Gastrocnemius medialis (tissue), 4 donors: ENCODE results near the gene LRP1. TPM values are rescaled to one million over a fixed set of nuclear protein-coding genes. Genes with fewer than 3 reads are reported as not detected.

ENCODE experiments used
- ATAC-seq, 2 donors: fragments of 150-250 bp; one replicate each; pipeline ENCODE4 v1.9.1; 2016
- DNase-seq, 2 donors: peaks; one replicate each; pipeline ENCODE4 v3.0.0-alpha.2; 2019
- H3K27ac ChIP-seq, 4 donors: fragments of 200-600 bp; sonication (generic); 1 replicate in 1 of 4; 2 replicates in 3 of 4; pipeline ENCODE4 v1.5.1; 2016 to 2018; ENCODE audit warnings: mild to moderate bottlenecking in 2 of 4, moderate library complexity in 1 of 4
- H3K27me3 ChIP-seq, 3 donors: fragments of 200-600 bp; sonication (generic) in 2 of 3; 1 replicate in 1 of 3; 2 replicates in 2 of 3; pipeline versions ENCODE4 v1.5.1 to v1.6.0; 2016 to 2019; ENCODE audit warnings: mild to moderate bottlenecking in 1 of 3, moderate library complexity in 1 of 3
- H3K36me3 ChIP-seq, 2 donors: fragments of 200-600 bp; sonication (generic) in 1 of 2; one replicate each; pipeline ENCODE4 v1.5.1; 2017 to 2018
- H3K4me1 ChIP-seq, 2 donors: fragments of 200-600 bp; sonication (generic) in 1 of 2; one replicate each; pipeline ENCODE4 v1.5.1; 2016 to 2017; ENCODE audit warnings: mild to moderate bottlenecking in 2 of 2
- H3K4me3 ChIP-seq, 4 donors: fragments of 200-600 bp; sonication (generic) in 3 of 4; 1 replicate in 1 of 4; 2 replicates in 3 of 4; pipeline ENCODE4 v1.5.1; 2016 to 2019; ENCODE audit warnings: mild to moderate bottlenecking in 2 of 4
- H3K9me3 ChIP-seq, 3 donors: fragments of 200-600 bp; sonication (generic) in 2 of 3; 1 replicate in 1 of 3; 2 replicates in 2 of 3; pipeline ENCODE4 v1.5.1; 2016 to 2019
- CTCF ChIP-seq, 5 experiments: fragments of 450-650 bp in 3 of 5; fragments of 200-600 bp in 2 of 5; sonication (generic) in 2 of 5; IDR thresholded peaks in 4 of 5; conservative IDR thresholded peaks in 1 of 5; 1 replicate in 4 of 5; 2 replicates in 1 of 5; pipeline ENCODE4 v1.5.1; 2016 to 2019; ENCODE audit warnings: antibody characterized with exemption in 5 of 5, mild to moderate bottlenecking in 3 of 5, moderate library complexity in 3 of 5
- POLR2A ChIP-seq, 2 donors: fragments of 450-650 bp; IDR thresholded peaks; one replicate each; pipeline ENCODE4 v1.6.1; 2017; ENCODE audit warnings: antibody characterized with exemption in 2 of 2, mild to moderate bottlenecking in 2 of 2, moderate library complexity in 2 of 2
- in situ Hi-C, 4 donors: fragments of 200-750 bp; cut with MboI; loops; one replicate each; pipeline versions ENCODE4 v1.15.0 to v1.8.0; 2017; ENCODE audit warnings: low sequenced_read_pairs in 4 of 4
- intact Hi-C: fragments of 100-400 bp; cut with DNase I; formaldehyde crosslinking; loops from one replicate; pipeline ENCODE4 v1.15.1; 2023; ENCODE audit warnings: low total_unique reads
- total RNA-seq, 4 donors: library from RNA; depleted of rRNA; stranded (reverse); fragments of >200 nt; gene quantifications; one replicate each; pipeline versions ENCODE4 v1.1.0 to v1.2.3, GENCODE V29; 2016

The LRP1 gene
- total RNA-seq, 4 donors from 2014 or later: 26.1 to 53.5 (median 49.8) TPM

DNA sequence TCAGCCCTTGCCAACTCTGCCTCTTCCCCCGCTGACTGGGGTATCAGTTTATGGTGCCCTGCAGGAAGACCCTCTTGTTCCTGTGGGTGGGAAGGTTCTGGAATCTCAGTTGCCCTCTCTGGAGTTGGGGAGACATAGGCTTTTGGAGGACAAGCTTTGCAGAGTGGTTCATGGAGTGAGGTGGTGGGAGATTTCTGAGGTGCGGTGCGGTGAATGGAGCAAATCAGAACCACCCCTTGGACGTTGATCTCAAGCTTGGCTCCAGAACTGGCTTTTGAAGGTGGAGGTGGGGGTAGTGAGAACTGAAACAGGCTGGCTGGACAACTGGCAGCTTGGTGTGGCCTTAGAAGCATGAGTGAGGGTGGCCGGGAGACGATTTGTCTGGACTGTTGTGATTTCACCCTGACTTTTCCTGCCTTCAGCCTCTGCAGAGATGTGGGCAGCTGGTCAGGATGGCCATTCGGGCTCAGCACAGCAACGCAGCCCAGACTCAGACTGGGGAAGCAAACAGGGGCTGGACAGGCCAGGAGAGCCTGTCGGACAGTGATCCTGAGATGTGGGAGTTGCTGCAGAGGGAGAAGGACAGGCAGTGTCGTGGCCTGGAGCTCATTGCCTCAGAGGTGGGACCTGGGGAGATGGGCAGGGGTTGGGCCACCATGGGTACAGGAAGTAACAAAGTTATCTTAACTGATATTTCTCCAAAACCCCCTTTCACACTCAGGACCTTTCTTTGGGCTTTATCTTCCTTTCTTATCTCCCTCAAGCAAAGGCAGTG lies 102.3 kb downstream of the LRP1 start:
- peaks cover 10 to 12% of the 10 kb centered on the region in 2 donors for H3K4me1 ChIP-seq
- ATAC-seq (no peak), DNase-seq (no peak)
- peaks cover 0 to 18% of the 10 kb centered on the region in 2 donors for H3K36me3 ChIP-seq
- H3K9me3 ChIP-seq: no peaks in the 10 kb centered on the region
- peaks cover 7 to 13% (median 11%) of the 10 kb centered on the region in 3 donors for H3K27me3 ChIP-seq
- intact Hi-C loops (no loop called here), in situ Hi-C loops (no loop called here)
- H3K4me3 ChIP-seq: peak overlapping the region; percentile 65 to 84 (median 77)
- peak overlapping the region; percentile 81 to 85 (median 82) for H3K27ac ChIP-seq
- TF ChIP-seq CTCF (IDR thresholded peaks at IDR 0.05 in 4 of 5, conservative IDR thresholded peaks at IDR 0.05 in 1 of 5) (no peak), POLR2A (IDR thresholded peaks at IDR 0.05) (no peak)

- H3K27me3 ChIP-seq: peaks cover 6 to 13% (median 8%) of the 10 kb centered on the region in 3 donors
- ATAC-seq: no peak
- peaks cover 0 to 18% of the 10 kb centered on the region in 2 donors for H3K36me3 ChIP-seq
- TF ChIP-seq POLR2A (IDR thresholded peaks at IDR 0.05) (no peak), CTCF (IDR thresholded peaks at IDR 0.05 in 4 of 5, conservative IDR thresholded peaks at IDR 0.05 in 1 of 5) (no peak)
- H3K27ac ChIP-seq: no peak overlapping the region
- peaks cover 10 to 12% of the 10 kb centered on the region in 2 donors for H3K4me1 ChIP-seq
- no peak overlapping the region for H3K4me3 ChIP-seq
- no peak for DNase-seq
- in situ Hi-C loops: no loop called here
- H3K9me3 ChIP-seq: no peaks in the 10 kb centered on the region
- intact Hi-C loops: no loop called here
Observed at GRCh38 chr12:57231276-57232021, 103.2 kb downstream of the LRP1 start.

DNA sequence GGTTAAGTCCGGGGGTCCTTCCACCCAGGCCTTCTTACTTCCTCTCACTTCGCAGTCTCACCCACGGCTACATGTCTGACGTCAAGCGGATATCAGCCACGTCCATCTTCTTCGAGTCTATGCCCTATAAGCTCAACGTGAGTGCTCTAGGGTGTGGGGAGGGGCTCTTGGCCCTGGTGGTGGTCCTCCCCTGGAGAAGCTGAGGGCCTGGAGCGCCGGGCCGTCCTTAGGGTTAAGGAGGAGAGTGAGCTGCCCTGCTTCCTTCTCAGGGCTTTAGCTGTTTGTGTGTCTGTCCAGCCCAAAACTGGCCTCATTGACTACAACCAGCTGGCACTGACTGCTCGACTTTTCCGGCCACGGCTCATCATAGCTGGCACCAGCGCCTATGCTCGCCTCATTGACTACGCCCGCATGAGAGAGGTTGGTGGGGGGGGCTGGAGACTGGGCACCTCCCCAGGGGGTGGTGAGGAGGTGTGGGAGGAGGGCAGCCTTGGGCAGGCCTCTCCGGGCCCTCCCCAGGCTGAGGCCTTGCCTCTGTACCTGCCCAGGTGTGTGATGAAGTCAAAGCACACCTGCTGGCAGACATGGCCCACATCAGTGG lies 104.0 kb downstream of the LRP1 start:
- no peaks in the 10 kb centered on the region for H3K9me3 ChIP-seq
- no peak overlapping the region for H3K4me3 ChIP-seq
- TF ChIP-seq POLR2A (IDR thresholded peaks at IDR 0.05): no peak
- no peak for TF ChIP-seq CTCF (IDR thresholded peaks at IDR 0.05 in 4 of 5, conservative IDR thresholded peaks at IDR 0.05 in 1 of 5)
- intact Hi-C loops (no loop called here), in situ Hi-C loops (no loop called here)
- H3K27me3 ChIP-seq: peaks cover 7 to 12% (median 11%) of the 10 kb centered on the region in 3 donors
- H3K36me3 ChIP-seq: peaks cover 0 to 18% of the 10 kb centered on the region in 2 donors
- no peak for ATAC-seq
- peaks cover 10 to 12% of the 10 kb centered on the region in 2 donors for H3K4me1 ChIP-seq
- H3K27ac ChIP-seq: no peak overlapping the region
- DNase-seq: no peak

- Histone ChIP-seq H3K4me1 (peaks cover 10 to 18% of the 10 kb centered on the region in 2 donors), H3K9me3 (no peaks in the 10 kb centered on the region), H3K27ac (peak overlapping the region in 1 of 4 donors; percentile 59), H3K4me3 (no peak overlapping the region), H3K36me3 (peaks cover 0 to 18% of the 10 kb centered on the region in 2 donors), H3K27me3 (peaks cover 17 to 21% (median 19%) of the 10 kb centered on the region in 3 donors)
- in situ Hi-C loops: no loop called here
- DNase-seq (no peak), ATAC-seq (no peak)
- intact Hi-C loops: no loop called here
- TF ChIP-seq CTCF (IDR thresholded peaks at IDR 0.05 in 4 of 5, conservative IDR thresholded peaks at IDR 0.05 in 1 of 5): no peak
- TF ChIP-seq POLR2A (IDR thresholded peaks at IDR 0.05): no peak
Observed at GRCh38 chr12:57233357-57234232, 105.3 kb downstream of the LRP1 start.
